Non-pigmented ciliary epithelial cell (primary cell): ENCODE measurements around the gene CCDC137.
"Not testable (repeated sequence)": the region's sequence is repeated elsewhere in the genome, so short reads cannot be mapped to it uniquely, and the experiment has no call there.

Source experiments
- DNase-seq: peaks from one replicate; pipeline ENCODE4 v3.0.0-alpha.2; 2010; ENCODE audit warnings: low read depth

Gene CCDC137

DNA sequence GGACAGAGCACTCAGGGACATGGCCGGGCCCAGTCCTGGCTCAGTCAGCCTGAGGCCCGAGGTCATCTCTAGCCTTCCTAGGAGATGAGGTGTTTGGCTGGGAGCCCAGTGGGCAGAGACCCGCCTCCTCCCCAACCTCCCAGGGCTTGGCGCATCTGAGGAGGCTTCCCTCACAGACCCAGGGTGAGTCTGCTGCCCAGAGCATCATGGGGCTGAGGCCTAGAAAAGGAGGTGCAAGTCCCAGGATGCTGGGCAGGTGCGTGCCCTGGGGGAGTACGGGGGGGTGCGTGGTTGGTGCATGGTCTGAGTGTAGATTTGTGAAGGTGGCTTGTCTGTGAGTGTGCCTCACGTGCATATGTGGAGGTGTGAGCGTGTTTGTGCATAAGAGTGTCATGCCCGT is 14.8 kb upstream of the CCDC137 start:
- peak; percentile 27 for DNase-seq

DNA sequence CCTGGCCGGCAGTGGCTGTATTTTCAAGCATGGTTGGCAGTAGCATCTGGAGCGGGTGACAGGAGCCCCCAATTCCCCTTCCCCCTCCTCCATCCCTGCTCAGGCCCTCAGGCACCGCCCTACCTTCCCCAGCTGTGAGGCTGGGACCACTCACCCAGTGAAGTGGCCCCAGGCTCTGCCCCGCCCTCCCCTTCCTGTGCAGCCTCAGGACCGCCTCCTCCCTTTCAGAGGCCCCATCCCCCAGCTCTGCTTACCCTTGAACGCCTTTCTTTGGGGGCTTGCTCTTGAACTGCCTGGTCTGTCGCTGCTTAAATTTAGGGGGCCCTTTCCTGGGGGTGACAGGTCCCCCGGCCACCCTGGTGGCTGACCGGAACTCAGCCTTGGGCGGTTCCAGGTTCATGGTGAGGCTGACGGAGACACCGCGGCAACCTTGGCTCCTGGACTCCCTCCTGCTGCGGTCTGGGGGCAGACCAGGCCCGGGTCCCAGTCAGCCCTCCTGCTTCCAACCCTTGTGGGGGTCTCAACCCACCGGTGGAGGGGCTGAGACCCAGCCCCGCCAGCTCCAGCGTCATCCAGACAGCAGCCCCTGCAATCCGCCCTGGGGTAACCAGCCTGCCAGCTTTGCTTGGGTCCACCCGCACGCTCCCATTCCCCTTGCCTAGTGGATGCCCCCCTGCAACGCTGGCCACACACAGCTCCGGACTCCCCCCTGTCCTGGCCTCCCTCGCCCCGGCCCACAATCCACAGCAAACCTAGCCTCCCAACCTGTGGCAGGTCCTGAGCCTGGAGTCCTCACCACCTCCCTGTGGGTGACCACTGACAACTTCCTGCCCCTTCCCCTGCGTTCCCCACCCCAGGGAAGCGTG is 13.4 kb upstream of the CCDC137 start:
- DNase-seq: no peak

DNA sequence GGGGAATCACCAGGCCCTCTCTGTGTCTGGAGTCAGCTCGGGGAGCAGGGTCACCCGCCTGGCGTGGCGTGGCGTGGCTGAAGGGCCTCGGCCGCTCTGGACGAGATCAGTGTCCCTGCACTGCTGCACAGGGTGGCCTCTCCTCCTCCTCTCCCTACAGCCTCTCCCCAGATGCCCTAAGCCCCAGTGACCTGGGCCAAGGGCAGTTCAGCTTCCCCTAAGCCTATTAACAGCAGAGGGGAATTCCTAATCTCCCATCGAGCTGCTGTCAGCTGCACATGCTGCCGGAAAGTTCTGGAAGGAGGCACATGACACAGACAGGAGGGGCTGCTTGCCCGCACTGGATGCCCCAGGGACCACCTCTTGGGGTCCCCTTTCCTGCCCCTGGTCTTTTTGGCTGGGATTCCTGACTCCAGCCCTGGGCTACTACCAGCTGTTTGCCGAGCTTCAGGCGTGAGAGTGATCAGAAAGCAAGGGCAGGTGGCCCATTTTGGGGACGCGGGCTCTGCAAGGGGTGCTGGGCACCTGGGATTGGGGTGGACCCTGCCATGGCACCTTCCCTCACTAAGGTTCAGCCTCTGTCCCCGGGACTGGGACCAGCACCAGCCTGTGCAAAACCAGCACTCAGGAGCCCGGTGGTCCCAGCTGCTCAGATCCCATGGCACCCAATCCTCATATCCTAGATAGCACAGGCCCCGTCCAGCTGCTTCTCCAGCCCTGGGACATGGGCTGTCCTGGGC is 11.0 kb upstream of the CCDC137 start:
- no peak for DNase-seq

DNA sequence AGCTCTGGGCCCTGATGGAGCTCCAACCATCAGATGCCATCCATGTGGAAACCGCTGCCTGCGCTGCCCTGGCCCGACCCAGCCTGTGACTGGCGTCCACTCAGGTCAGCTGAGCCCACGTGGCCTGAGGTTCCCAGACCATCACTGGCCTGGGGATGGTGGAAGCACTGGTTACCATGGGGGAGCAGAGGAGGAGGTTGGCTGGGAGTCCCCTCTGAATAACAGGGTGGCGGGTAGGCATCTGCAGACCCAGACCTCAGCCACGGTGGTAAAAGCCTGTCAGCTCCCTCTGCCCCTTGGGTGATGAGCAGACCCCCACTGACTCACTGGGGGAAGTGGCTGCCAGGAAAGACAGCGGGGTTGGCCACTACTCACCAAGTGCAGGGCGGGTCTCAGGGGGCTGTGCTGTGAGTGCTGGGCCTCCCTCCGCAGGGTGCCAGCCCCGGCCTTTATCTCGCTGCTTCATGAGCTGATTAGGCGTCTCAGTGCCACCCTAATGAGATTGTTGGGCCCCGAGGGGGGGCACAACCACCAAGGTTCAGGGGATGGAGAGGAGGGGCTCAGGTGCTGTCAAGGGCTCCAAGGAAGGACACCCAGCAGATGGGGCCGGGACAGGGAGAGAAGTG is 10.3 kb upstream of the CCDC137 start, which contains the start of gene PDE6G:
Gene PDE6G, minus strand, starts transcription at position 425 of the 626 bp plus-strand sequence. CDS start 3,237 bp downstream, outside the sequence.
- no peak for DNase-seq

DNA sequence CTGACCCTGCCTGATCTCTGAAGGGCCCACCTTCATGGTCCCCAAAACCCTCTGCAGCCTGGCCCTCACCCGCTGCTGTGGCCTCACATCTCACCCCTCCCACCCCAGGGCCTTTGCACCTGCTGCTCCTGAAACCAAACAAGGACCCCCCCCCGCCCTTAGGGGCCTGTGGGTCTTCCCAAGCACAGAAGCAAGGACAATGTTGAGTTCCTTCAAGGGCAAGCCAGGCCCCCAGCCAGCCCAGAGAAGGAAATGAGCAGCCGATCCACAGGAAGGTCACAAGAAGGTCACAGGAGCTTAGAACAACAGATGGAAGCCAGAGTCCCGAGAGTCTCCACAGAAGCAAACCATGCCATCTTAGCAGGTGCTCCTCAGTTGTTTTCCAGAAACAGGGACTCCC is 9.7 kb upstream of the CCDC137 start:
- no peak for DNase-seq

DNA sequence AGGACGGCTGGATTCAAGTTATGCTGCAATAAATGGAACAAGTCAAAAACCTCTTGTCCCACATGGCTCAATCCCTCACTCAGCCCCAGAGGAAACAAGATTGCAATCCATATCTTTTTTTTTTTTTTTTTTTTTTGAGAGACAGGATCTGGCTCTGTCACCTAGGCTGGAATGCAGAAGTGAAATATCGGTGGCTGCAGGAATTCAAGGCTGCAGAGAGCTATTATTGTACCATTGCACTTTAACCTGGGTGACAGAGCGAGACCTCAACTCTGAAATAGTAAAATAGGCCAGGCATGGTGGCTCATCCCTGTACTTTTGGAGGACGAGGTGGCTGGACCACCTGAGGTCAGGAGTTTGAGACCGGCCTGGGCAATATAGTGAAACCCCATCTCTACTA is 7.5 kb upstream of the CCDC137 start:
- DNase-seq: no peak

DNA sequence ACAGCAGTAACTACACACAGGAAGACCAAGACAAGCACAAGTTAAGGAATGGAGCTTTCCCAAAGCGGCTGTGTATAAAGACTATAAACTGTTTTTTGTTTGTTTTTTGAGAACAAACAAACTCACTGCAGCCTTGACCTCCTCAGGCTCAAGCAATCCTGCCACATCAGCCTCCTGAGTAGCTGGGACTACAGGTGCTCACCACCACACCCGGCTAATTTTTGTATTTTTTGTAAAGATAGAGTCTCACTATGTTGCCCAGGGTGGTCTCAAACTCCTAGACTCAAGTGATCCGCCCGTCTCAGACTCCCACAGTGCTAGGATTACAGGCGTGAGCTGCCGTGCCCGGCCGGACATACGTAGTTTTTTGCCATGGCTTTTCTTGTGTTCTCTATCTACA is 6.1 kb upstream of the CCDC137 start:
- no peak for DNase-seq

DNA sequence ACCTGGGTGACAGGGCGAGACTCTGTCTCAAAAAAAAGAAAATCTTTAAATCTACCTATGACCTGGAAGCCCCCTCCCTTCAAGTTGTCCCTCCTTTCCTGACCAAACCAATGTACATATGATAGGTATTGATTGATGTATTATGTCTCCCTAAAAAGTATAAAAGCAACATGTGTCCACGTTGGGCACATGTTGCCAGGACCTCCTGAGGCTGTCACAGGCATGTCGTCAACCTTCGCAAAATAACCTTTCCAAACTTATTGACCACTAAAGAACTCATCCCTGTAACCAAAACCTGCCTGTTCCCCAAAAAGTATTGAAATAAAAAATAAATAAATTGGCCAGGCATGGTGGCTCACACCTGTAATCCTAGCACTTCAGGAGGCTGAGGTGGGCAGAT is 4.5 kb upstream of the CCDC137 start:
- DNase-seq: no peak

DNA sequence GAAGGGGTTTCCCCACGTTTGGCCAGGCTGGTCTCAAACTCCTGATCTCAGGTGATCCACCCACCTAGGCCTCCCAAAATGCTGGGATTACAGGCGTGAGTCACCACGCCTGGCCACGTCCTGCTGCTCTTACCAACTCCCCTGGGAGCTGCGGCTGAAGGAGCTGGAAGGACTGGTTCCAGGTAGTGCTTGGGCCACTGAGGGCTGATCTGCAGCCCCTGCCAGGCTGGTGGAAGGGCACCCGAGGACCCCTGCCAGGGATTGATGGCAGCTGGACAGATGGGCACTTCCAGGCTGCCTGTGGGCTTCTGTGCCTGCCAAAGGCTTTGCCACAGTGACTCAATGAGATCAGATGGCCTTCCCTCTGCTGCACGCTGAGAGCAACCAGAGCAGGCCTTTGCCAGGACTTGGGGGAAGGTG is 2.5 kb upstream of the CCDC137 start:
- DNase-seq: no peak

DNA sequence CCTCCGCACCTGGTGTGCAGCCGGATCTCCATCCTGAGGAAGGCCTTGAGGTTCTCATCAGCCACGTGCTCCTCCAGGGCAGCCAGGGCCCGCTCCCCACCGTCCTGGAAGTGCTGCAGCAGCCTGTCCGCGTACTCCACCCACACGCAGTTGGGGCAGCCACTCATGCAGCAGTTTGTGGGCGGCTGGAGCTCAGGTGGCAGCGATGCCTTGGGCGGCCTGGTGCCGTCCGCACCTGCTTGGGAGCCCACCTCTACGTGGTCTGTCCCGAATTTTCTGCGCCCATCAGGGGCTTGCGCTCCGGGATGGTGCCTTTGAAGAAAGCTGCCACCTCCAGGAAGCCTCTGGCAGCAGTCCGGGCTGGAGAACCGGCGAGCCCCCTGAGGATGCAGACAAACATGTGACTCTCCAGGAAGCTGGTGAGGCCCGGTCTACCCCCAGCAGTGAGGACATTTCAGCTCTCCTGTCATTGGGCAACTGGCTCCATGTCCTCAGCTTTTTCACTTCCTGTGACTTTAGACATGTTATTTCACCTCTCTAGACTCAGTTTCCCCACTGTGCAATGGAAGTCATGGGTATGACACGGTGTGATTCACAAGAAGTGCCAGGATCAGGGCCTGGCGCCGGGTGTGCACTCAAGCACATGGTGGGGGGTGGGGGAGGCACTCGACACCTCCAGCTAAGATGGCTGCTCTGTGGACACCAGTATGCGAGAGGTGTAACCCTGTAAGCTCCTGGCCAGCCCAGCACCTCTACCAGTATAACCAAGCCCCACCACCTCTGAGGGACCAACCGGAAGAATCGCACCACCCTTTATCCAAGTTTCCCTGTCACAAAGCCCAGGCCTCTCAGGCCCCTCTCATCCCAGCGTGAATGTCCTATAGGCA is 1.1 kb upstream of the CCDC137 start:
- DNase-seq: no peak

DNA sequence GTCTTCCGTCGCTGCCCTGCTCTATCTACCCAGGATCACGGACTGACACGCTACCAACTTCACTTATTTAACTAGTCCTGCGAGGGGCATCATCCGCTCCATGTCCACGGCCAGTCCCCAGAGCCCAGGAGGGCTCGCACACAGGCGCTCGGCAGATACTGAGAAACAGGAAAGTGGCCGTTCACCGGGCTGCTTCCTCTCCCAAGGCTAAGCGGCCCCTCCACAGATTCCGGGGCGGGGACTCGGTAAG is 520 bp upstream of the CCDC137 start:
- no peak for DNase-seq

DNA sequence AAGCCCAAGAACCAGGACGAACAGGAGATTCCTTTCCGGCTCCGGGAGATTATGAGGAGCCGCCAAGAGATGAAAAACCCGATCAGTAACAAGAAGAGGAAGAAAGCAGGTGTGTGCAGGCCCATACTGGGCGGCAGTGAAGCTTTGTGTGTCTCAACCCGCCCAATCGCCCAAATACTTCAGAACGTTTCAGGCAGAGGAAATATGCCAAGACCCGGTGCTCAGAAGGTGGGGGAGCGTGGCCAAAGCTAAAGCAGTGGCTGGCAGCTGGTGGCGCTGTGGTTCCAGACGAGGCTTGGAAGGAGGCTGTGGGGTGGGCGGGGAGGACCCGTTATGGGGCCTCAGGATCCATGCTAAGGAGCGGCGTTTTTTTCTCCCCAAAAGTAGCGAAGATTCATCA is 1.2 kb downstream of the CCDC137 start:
- no peak for DNase-seq

DNA sequence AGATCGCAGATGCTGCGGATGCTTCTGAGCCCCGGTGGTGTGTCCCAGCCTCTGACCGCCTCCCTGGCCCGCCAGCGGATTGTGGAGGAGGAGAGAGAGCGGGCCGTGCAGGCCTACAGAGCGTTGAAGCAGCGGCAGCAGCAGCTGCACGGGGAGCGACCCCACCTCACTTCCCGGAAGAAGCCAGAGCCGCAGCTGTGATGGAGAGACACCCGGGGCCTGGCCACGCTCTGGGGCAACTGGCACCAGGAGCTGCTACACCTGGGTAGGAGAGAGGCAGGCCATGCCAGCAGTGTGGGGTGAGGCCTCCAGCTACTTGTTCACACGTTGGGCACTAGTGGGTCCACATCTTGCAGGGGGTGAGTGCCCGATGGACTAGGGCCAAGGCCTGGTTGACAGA is 6.0 kb downstream of the CCDC137 start:
- DNase-seq: no peak

DNA sequence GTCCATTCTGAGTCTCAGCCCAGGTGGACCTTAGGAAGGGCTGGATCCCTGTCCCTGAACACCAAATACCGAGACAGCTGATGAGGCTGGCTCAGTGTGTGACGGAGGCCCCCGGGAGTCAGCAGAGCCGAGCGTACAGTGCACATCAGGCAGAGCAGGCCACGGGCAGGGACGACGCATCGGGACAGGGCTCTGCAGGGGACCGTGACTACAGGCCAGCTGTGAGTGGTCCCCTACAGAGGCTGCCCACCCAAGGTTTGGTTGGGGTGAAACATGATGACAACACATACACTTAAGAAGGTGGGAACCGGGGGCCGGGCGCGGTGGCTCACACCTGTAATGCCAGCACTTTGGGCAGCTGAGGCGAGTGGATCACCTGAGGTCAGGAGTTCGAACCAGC is 6.4 kb downstream of the CCDC137 start:
- no peak for DNase-seq

DNA sequence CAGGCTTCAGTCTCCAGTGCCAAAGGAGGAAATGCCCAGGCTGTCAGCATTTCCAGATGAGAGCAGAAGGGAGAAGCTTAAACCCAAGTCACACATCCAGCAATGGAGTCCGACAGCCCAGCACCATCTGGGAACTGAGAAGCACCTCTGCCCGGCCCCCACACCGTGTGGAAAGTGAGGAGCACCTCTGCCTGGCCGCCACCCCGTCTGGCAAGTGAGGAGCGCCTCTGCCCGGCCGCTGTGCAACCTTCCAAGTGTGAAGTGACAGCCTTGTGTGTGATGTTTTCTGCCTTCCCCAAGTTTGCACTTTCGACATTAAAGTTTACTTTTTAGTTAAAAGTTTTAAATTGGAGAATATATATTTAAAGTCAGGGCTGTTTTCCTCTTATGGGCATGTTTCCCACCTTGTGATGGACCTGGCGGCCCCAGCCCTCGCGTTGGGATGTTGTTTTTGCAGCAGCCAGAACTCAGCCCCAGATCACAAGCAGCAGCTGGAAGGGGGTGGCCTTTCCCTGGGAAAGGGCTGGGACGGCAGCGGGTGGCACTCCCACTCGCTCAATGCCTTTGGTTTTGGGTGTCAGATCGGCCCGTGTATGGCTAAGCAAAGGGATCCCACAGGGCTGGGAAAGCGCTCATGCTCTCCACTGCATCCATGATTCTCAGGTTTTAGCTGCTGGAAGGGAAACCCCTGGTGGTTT is 7.2 kb downstream of the CCDC137 start:
- DNase-seq: no peak

DNA sequence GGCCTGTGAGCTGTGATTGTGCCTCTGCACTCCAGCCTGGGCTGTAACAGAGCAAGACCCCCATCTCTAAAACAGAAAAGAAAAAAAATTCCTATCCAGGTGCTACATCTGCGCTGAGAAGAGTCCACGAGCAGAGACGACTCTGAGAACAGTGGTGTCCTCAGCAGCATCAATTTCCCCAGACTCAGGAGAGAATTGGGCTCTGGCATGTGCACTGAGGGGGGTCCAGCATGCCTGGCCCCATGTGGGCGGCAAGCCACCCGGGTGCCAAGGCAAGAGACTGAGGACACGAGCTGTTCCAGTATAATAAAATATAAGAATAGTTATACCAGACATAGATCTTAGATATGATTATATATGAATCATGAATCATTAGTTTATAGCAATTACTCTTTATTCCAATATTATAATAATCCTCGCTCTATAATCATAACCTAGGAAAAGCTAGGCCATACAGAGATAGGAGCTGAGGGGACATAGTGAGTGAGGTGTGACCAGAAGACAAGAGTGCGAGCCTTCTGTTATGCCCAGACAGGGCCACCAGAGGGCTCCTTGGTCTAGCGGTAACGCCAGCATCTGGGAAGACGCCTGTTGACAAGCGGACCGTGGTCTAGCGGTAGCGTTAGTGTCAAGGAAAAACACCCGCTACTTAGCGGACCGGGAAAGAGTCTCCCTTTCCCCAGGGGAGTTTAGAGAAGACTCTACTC is 9.1 kb downstream of the CCDC137 start:
- DNase-seq: not testable (repeated sequence)

DNA sequence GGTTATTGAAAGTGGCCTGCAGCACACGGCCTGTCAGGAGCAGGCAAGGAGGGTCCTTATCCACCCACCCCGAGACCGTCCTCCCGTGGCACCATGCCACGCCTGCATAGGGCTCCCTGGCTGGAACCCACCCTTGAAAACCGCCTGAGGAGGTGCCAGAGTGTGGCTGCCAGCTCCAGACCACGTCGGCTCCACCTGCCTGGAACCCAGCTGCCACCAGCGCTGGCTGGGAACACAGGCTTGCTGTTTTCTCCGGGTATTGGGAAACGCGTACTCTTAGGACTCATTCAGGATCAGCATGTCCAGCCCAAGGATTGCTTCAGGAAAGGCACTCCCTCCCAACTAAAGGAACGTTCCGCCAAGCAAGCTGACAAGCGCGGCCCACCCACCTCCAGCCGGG is 10.4 kb downstream of the CCDC137 start:
- DNase-seq: no peak

DNA sequence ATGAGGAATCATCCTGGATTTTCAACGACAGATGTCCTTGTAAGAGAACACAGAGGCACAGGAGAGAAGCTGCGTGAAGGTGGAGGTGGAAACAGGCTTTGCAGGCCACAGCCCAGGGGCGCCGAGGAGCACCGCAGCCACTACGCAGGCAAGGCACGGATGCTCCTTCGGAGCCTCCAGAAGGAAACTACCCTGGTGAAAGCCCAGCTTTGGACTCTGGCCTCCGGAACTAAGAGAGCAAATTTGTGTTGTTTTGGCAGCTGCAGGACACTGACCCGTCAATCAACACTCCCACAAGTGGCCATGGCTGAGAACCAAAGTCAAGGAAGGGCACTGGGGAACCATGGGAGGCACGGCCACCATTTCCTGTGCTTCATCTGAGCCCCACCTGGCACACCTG is 13.6 kb downstream of the CCDC137 start:
- DNase-seq: no peak

DNA sequence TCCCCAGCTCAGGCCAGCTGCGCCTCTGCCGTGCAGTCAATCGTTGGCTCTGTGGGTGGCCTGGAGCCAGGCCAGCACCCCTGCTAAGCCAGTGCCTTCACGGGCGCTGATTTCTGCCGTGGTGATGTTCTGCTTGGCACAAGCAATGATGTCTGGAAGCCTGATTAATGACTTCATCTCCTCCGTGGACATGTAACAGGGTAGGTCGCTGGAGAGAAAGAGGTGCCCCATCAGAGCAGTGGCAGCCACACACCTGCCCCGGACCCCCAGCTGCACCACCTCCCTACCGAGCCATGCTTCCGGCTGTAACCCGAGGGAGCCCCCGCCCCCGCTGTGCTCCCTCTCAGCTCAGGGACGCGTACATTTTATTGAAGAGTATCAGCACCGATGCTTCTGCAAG is 15.1 kb downstream of the CCDC137 start:
- DNase-seq: no peak

DNA sequence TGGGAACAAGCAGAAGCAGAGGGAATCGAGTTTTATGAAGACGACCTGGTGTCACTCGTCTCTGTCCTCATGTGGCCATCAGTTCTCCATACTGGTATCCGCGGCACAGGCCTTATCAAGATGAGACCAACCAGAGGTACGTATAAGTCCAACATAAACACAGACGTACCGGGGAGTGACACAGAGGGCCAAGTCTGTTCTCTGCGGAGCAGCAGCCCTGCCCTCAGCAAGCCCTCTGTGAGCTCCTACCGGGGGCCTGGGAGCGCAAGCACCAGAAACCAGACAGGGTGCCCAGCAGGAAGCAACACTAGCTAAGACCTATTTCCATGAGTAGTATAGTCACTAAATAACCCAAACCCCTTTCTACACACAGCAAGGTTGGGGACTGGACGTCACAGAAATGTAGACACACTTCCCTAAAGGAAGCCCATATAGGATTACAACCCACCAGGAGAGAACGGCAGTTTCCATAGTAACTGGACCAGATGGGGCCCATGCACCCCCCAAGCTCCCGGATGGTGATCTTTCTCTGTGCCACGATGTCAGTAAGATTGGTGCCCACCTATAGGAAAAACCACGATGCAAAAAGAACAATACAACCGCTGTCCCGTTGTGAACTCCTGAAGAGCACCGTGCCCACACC is 16.1 kb downstream of the CCDC137 start:
- DNase-seq: no peak

DNA sequence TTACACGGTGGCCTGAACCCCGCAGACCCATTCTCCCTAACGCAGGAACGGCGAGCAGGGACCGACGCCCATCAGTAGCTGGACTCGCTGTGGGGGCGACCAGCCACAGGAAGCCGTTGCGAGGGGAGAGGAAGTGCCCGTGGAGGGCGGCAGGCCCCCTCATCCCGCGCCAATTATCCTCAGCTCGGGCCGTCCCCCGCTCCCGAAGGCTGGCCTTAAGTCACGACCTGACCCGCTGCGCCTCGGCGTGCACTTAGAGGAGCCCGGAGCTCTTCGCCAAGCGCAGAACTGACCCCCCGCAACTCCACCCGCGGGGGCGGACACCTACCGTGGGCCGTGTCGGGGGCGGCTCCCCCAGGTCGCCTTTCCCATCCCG is 16.7 kb downstream of the CCDC137 start:
- DNase-seq: no peak
